Stimulated activated naive CD8-positive, alpha-beta T cell treated with anti-CD3 and anti-CD28 coated beads, Interleukin-15, Interleukin-2, amounts not matched to agents 100 ng/mL and 50 ng/mL, for 24 hours (primary cell): ENCODE measurements around the gene MGAT5B.

Experiments used
- H3K27ac Mint-ChIP-seq: one replicate; pipeline ENCODE4 v1.8.0; 2021; ENCODE audit warnings: mild to moderate bottlenecking, mixed read lengths
- H3K27me3 Mint-ChIP-seq: one replicate; pipeline ENCODE4 v1.8.0; 2021; ENCODE audit warnings: mixed read lengths
- H3K36me3 Mint-ChIP-seq: one replicate; pipeline ENCODE4 v1.8.0; 2021; ENCODE audit warnings: low read depth, mixed read lengths
- H3K4me1 Mint-ChIP-seq: one replicate; pipeline ENCODE4 v1.8.0; 2021; ENCODE audit warnings: low read depth, mixed read lengths
- H3K4me3 Mint-ChIP-seq: one replicate; pipeline ENCODE4 v1.8.0; 2021; ENCODE audit warnings: mild to moderate bottlenecking, mixed read lengths
- H3K9me3 Mint-ChIP-seq: one replicate; pipeline ENCODE4 v1.8.0; 2021; ENCODE audit warnings: mixed read lengths

Gene MGAT5B, protein sequence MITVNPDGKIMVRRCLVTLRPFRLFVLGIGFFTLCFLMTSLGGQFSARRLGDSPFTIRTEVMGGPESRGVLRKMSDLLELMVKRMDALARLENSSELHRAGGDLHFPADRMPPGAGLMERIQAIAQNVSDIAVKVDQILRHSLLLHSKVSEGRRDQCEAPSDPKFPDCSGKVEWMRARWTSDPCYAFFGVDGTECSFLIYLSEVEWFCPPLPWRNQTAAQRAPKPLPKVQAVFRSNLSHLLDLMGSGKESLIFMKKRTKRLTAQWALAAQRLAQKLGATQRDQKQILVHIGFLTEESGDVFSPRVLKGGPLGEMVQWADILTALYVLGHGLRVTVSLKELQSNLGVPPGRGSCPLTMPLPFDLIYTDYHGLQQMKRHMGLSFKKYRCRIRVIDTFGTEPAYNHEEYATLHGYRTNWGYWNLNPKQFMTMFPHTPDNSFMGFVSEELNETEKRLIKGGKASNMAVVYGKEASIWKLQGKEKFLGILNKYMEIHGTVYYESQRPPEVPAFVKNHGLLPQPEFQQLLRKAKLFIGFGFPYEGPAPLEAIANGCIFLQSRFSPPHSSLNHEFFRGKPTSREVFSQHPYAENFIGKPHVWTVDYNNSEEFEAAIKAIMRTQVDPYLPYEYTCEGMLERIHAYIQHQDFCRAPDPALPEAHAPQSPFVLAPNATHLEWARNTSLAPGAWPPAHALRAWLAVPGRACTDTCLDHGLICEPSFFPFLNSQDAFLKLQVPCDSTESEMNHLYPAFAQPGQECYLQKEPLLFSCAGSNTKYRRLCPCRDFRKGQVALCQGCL

DNA sequence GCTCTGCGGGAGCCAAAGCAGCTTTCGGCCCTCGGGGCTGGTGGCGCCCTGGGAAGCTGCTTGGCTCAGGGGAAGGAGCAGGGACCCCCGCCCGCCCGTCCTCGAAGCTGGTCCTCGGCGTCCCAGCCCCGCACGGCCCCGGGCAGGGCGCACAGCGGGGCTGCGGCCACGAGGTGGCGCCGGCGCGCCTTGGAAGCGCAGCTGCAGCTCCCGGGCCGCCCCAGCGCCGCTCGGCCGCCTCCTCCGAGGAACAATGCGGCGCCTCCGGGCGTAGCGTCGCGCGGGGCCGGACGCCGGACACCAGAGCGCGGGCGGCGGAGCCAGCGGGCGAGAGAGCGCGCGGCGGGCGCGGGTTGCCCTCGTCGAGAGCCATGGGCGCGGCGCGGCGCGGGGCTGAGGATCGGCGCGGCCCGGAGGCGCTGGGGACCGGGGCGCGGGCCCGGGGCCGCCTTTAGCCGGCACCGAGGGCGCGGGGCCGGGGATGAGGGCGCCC, at the start of gene MGAT5B:
Gene MGAT5B (plus strand): TSS at position 229 of the 493 bp plus-strand sequence. CDS start 626 bp downstream, outside the sequence.
- Mint-ChIP-seq H3K9me3 (no peaks in the 10 kb centered on the region), H3K36me3 (no peaks in the 10 kb centered on the region), H3K4me1 (peaks cover 10% of the 10 kb centered on the region), H3K27ac (no peak within 1 kb of the TSS), H3K4me3 (peak within 1 kb of the TSS; percentile 53), H3K27me3 (peaks cover 26% of the 10 kb centered on the region)

DNA sequence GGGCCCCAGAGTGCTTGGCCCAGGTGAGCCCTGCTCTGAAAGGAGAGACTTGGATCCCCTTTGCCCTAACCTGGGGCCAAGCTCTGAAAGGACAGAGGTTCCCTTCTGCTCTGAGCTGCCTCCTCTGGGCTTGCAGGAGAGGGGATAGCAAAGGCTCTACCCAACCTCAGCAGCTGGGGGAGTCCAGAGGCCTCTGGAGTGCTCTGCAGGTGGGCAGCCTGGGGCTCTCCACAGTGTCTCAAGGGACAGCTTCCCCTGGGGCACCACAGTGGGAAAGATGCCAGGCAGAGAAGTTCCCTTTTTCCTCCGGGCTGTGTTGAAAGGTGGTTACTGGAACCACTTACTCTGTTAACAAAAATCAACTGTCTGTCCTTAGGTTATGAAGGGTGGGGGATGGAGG, 48.2 kb upstream of the MGAT5B start:
- no peak overlapping the region for H3K4me3 Mint-ChIP-seq
- peaks cover 8% of the 10 kb centered on the region for H3K4me1 Mint-ChIP-seq
- no peaks in the 10 kb centered on the region for H3K27me3 Mint-ChIP-seq
- no peak overlapping the region for H3K27ac Mint-ChIP-seq
- H3K36me3 Mint-ChIP-seq = no peaks in the 10 kb centered on the region
- no peaks in the 10 kb centered on the region for H3K9me3 Mint-ChIP-seq

DNA sequence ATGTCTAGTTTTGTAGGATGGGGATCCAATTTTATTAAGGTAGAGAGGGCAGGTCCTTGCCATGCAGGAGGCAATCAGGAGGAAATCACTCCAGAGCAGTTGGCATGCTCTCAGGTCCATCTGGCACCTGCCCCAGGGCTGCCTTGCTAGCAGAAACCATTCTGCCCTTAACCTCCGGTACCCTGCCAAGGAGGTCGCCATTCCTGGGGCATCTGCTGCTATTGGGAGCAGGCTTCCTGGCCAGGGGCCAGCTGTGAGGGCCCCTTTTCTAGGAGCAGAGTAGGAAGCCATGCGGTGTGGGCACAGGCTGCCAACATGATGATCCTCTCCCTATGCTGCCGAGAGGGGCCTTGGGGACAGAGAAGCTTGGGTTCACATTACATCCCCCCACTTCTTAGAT, 47.6 kb upstream of the MGAT5B start:
- Mint-ChIP-seq H3K4me3 (no peak overlapping the region), H3K4me1 (peaks cover 8% of the 10 kb centered on the region), H3K9me3 (no peaks in the 10 kb centered on the region), H3K27ac (no peak overlapping the region), H3K36me3 (no peaks in the 10 kb centered on the region), H3K27me3 (no peaks in the 10 kb centered on the region)

DNA sequence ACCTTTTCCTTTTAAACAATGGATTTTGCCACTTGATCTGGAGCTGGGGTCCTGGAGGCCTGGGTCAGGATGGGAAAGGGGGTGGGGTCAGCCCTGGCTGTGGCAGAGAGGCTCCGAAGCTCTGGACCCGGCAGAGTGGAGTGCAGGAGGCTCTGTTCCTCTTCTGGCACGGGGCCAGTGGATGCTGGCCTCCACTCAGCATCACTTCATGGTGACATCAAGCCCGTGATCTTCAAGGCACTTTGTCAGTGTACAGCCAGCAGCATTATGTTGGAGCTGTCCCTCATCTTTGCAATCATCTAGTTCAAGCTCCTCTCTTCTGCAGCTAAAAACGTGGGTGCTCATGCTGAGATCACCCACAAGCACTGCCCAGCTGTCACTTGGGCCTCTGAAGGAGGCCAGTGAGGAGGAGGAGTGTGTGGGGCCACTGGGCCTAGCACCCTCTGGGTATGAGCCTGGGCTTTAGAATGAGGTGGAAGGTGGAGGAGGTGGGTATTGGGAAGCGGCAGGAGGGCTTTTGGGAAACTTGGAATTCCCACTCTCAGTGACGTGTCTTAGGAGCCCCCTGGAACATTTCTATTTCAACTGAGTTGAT, 45.9 kb upstream of the MGAT5B start:
- Mint-ChIP-seq H3K4me1 (peaks cover 7% of the 10 kb centered on the region), H3K27ac (no peak overlapping the region), H3K27me3 (no peaks in the 10 kb centered on the region)

DNA sequence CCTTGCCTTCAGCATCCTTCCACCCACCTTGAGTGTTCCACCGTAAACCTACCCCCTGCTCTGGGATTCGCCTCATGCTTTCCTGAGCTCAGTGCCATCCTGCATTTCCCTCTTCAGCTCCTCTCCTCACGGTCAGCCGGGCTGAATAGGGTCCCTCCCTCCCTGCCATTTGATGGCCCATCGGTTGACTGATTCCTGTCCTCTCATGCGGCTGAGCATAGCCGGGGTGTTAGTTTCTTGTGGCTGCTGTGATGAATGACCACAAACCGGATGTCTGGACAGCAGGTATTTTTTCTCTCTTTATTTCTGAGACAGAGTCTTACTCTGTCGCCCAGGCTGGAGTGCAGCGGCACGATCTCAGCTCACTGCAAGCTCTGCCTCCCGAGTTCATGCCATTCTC, 44.1 kb upstream of the MGAT5B start:
- H3K4me1 Mint-ChIP-seq = peaks cover 7% of the 10 kb centered on the region
- H3K27ac Mint-ChIP-seq = no peak overlapping the region
- no peaks in the 10 kb centered on the region for H3K36me3 Mint-ChIP-seq
- no peaks in the 10 kb centered on the region for H3K27me3 Mint-ChIP-seq
- H3K4me3 Mint-ChIP-seq = no peak overlapping the region
- H3K9me3 Mint-ChIP-seq = no peaks in the 10 kb centered on the region

More for the DNA sequence above, 45.9 kb upstream of the MGAT5B start:
- Mint-ChIP-seq H3K36me3 (no peaks in the 10 kb centered on the region), H3K4me3 (no peak overlapping the region), H3K9me3 (no peaks in the 10 kb centered on the region)

DNA sequence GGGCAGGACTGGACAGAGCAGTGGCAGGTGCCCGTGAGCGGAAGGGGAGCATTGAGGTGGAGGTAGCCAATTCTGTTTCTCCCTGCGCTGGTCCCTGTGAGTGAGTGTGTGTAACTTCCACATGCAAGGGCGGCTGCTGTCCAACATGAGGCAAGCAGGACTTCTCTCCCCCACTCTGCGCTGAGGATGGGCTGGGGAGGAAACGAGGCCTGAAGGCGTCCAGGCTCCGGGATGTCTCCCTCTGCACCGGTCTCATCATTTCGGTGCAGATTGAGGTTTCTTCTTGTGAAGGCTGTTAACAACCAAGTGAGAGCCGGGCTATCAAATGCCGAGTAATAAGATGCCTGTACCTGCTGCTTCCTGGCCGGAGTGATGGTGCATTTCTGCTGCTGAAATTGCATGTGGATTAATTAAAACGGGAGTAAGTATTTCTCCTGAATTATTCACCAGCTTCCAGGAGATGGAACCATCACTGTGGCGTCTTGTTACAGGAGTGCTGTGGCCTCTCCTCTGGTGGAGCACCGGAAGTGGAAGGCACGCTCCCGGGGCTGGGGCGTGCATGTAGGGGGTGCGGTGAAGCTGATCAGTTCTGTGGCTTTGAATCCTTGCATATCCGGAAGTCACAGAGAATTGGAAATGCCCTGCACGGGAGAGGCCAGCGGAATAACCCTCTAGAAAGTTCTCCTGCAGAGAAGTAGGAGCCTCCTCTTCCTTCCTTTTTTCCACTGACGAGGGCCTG, 41.7 kb upstream of the MGAT5B start:
- H3K27ac Mint-ChIP-seq = peak overlapping the region; percentile 21
- H3K9me3 Mint-ChIP-seq = no peaks in the 10 kb centered on the region
- no peaks in the 10 kb centered on the region for H3K36me3 Mint-ChIP-seq
- peaks cover 7% of the 10 kb centered on the region for H3K4me1 Mint-ChIP-seq
- H3K27me3 Mint-ChIP-seq = no peaks in the 10 kb centered on the region
- no peak overlapping the region for H3K4me3 Mint-ChIP-seq

DNA sequence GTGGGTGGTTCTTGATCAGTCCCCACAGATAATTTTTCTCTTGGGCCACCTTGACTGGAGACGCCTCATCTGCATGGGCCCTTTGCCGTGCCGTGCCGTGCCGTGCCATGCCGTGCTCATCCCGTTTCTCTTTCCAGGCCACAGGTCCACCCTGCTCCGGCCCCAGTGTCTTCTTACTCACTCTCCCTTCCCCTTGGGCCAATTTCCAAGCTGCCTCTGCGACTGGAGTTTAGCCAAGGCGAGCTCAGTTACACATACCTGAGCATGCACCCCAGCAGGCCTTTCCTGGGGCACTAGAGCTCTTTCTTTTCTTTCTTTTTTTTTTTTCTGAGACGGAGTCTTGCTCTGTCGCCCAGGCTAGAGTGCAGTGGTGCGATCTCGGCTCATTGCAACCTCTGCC, 40.5 kb upstream of the MGAT5B start:
- Mint-ChIP-seq H3K36me3 (no peaks in the 10 kb centered on the region), H3K27ac (no peak overlapping the region), H3K4me3 (no peak overlapping the region), H3K27me3 (no peaks in the 10 kb centered on the region), H3K9me3 (no peaks in the 10 kb centered on the region), H3K4me1 (peaks cover 7% of the 10 kb centered on the region)

DNA sequence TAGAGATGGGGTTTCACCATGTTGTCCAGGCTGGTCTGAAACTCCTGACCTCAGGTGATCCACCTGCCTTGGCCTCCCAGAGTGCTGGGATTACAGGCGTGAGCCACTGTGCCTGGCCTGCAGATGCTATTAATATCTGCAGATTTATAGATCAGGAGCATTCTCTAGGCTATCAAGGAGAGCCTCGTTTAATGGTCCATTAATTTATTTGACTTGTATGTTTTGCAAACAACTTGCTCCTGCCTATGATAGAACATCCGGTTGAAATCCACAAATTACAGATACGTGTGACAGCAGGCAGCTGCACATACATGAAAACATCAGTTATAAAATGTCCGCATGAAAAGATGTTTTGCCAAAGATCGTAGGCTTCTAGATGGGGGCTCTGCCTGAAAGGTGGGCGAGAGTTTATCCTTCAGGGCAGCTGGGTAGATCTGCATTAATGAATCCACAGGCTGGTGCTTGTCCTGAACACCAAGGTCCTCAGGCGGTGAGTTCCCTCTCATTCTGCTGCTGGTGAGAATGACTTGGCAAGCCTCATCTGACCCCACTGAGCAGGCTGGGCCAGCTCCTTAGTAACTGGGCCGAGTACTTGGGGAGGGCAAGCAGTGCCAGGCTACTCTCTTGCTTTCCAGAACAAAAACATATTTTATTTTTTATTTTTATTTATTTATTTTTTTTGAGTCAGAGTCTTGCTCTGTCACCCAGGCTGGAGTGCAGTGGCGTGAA, 37.1 kb upstream of the MGAT5B start:
- Mint-ChIP-seq H3K27ac (no peak overlapping the region), H3K4me3 (no peak overlapping the region), H3K27me3 (no peaks in the 10 kb centered on the region), H3K36me3 (no peaks in the 10 kb centered on the region), H3K4me1 (peaks cover 7% of the 10 kb centered on the region), H3K9me3 (no peaks in the 10 kb centered on the region)

DNA sequence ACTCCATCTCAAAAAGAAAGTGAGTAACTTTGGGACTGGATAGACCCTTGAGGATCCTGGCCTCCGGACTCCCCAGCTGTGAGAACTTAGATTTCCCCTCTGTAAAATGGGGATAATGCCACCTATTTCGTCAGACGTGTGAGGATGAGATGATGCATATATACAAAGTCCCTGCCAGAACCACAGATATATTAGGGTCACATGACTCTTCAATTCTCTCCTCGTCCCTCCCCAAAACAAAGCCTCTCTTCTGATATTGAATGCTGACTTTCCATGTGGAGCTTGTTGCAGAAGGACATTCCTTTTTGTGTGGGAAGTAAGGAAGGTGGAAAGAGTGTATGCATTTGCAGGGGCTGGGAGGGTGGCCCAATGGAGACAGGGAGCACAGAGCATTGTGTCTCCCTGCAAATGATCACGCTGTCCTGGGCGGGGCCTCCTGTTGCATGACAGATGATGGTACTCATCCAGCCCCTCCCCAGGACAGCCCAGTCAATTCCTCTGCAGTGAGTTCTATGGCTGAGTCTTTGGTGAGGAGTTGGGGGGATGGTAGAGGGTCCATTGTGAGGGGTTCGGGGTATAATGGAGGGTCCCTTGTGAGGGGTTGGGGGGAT, 35.1 kb upstream of the MGAT5B start:
- no peak overlapping the region for H3K27ac Mint-ChIP-seq
- no peaks in the 10 kb centered on the region for H3K36me3 Mint-ChIP-seq
- H3K4me1 Mint-ChIP-seq = no peaks in the 10 kb centered on the region
- no peaks in the 10 kb centered on the region for H3K9me3 Mint-ChIP-seq
- H3K27me3 Mint-ChIP-seq = no peaks in the 10 kb centered on the region
- H3K4me3 Mint-ChIP-seq = no peak overlapping the region

DNA sequence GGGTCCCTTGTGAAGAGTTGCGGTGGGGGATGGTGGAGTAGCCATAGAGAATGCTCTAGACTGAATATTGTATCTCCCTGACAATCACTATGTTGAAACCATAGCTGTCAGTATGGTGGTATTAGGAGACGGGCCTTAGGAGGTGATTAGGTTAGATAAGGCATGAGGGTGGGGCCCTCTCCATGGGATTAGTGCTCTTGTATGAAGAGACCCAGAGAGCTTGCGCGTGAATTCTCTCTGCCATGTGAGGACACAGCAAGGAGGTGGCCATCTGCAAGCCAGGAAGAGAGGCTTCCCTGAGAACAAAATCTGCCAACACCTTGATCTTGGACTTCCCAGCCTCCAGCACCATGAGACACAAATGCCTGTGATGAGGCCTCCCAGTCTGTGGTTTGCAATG, 34.5 kb upstream of the MGAT5B start:
- H3K27me3 Mint-ChIP-seq = no peaks in the 10 kb centered on the region
- no peaks in the 10 kb centered on the region for H3K4me1 Mint-ChIP-seq
- no peaks in the 10 kb centered on the region for H3K36me3 Mint-ChIP-seq
- no peak overlapping the region for H3K27ac Mint-ChIP-seq
- no peaks in the 10 kb centered on the region for H3K9me3 Mint-ChIP-seq
- H3K4me3 Mint-ChIP-seq = no peak overlapping the region

DNA sequence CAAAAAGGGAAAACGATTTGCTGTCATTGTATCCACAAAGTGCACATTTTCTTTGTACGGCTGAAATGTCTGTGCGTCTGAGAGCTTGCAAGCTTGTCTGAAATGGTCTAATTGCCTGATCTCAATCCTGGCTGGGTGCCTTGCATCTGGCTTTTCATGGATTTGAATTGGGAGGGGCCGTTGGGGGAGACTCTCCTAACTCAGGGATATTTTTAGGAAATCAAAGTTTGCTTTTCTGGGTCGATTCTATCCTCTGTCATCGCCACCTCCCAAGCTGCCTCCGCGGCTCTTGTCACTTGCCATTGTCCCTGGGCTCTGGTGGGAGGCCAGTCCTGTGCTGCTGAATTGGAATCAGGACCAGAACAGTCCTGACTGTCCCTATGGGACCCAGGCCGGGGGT, 33.3 kb upstream of the MGAT5B start:
- no peaks in the 10 kb centered on the region for H3K9me3 Mint-ChIP-seq
- peaks cover 5% of the 10 kb centered on the region for H3K4me1 Mint-ChIP-seq
- no peaks in the 10 kb centered on the region for H3K36me3 Mint-ChIP-seq
- no peak overlapping the region for H3K27ac Mint-ChIP-seq
- no peak overlapping the region for H3K4me3 Mint-ChIP-seq
- H3K27me3 Mint-ChIP-seq = peaks cover 2% of the 10 kb centered on the region

DNA sequence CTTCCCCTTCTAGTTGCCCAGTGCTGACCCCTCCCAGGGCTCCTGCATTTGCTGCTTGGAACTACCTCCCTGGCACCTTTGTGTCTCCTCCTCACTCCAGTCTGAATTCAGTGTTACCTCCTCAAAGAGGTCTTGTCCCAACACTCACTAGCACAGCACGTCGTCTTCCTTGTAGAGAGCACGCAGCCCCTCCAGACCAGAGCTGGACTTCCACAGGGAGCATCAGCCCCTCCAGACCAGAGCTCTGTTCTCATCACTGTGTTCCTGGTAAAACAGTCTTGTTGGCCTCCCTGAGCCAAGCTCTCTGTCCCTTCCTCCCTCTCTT, 27.8 kb upstream of the MGAT5B start:
- no peaks in the 10 kb centered on the region for H3K36me3 Mint-ChIP-seq
- H3K9me3 Mint-ChIP-seq = no peaks in the 10 kb centered on the region
- H3K27me3 Mint-ChIP-seq = peaks cover 43% of the 10 kb centered on the region
- H3K4me3 Mint-ChIP-seq = no peak overlapping the region
- H3K27ac Mint-ChIP-seq = no peak overlapping the region
- H3K4me1 Mint-ChIP-seq = peaks cover 7% of the 10 kb centered on the region

DNA sequence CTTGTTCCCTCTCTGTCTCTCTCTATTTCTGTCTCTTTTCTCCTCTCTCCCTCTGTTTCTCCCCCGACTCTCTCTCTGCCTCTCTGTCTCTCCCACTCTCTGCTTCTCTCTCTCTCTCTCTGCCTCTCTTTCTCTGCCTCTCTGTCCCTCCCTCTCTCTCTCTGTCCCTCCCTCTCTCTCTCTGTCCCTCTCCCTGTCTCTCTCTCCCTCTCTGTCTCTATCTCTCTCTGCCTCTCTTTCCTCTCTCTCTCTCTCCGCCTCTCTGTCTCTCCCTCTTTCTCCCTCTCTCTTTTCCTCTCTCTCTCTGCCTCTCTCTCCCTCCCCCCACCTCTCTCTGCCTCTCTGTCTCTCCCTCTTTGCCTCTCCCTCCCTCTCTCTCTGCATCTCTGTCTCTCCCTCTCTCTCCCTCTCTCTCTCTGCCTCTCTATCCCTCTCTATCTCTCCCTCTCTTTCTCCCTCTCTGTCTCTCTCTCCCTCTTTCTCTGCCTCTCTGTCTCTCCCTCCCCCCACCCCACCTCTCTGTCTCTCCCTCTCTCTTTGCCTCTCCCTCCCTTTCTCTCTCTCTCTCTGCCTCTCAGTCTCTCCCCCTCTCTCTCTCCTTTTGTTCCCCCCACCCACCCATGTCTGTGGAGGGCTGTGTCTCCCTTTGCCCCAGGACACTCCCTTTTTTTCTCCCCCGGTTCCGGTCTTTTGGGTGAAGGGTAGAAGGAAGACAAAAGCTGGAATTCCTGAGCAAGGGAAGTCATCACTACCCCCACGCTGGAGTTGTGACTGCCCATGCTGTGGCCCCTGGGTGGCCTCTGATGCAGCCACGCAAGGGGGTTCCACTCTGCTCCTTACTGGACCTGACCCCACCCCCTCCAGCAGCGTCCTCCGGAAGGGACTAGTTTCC, 27.1 kb upstream of the MGAT5B start:
- Mint-ChIP-seq H3K27me3 (peaks cover 43% of the 10 kb centered on the region), H3K9me3 (no peaks in the 10 kb centered on the region), H3K4me3 (no peak overlapping the region), H3K4me1 (peaks cover 7% of the 10 kb centered on the region), H3K36me3 (no peaks in the 10 kb centered on the region), H3K27ac (no peak overlapping the region)
